Fibroblast of skin of back (primary cell): ENCODE results near the gene SCCPDH.

ENCODE experiments used
- DNase-seq: peaks from one replicate; pipeline ENCODE4 v3.0.0-alpha.2; 2013

The SCCPDH gene

GRCh38 chr1:246786606-246787238, 62.5 kb downstream of the SCCPDH start:
- DNase-seq, result no peak

GRCh38 chr1:246787781-246788513, 63.7 kb downstream of the SCCPDH start:
- no peak for DNase-seq

GRCh38 chr1:246788895-246789338, 64.7 kb downstream of the SCCPDH start:
- peak; percentile 18 for DNase-seq

GRCh38 chr1:246789454-246790339, 65.5 kb downstream of the SCCPDH start:
- no peak for DNase-seq

- no peak for DNase-seq
Measured at GRCh38 chr1:246790364-246790763, 66.2 kb downstream of the SCCPDH start.

- DNase-seq, result no peak
Measured at GRCh38 chr1:246790833-246791232, 66.6 kb downstream of the SCCPDH start.

- no peak for DNase-seq
Measured at GRCh38 chr1:246791303-246791918, 67.2 kb downstream of the SCCPDH start.

- no peak for DNase-seq
Measured at GRCh38 chr1:246792603-246793002, 68.4 kb downstream of the SCCPDH start.

- no peak for DNase-seq
Measured at GRCh38 chr1:246793356-246793896, 69.2 kb downstream of the SCCPDH start.

- DNase-seq, result peak; percentile 6
Measured at GRCh38 chr1:246794048-246794827, 70.0 kb downstream of the SCCPDH start.

- peak; percentile 58 for DNase-seq
Measured at GRCh38 chr1:246794828-246795671, 70.8 kb downstream of the SCCPDH start.

GRCh38 chr1:246795906-246796694, 71.9 kb downstream of the SCCPDH start:
- no peak for DNase-seq

GRCh38 chr1:246797157-246797556, 72.9 kb downstream of the SCCPDH start:
- no peak for DNase-seq

- DNase-seq, result no peak
Measured at GRCh38 chr1:246797597-246797996, 73.4 kb downstream of the SCCPDH start.

GRCh38 chr1:246798107-246798506, 73.9 kb downstream of the SCCPDH start:
- DNase-seq, result no peak

- no peak for DNase-seq
Measured at GRCh38 chr1:246798606-246799496, 74.6 kb downstream of the SCCPDH start.

GRCh38 chr1:246800356-246800755, 76.1 kb downstream of the SCCPDH start:
- no peak for DNase-seq

- no peak for DNase-seq
Measured at GRCh38 chr1:246800756-246801155, 76.5 kb downstream of the SCCPDH start.
